HG03097 (cell line): ENCODE data around the gene TWIST1.

Experiments used
- ATAC-seq: cut with Tn5 transposase; IDR thresholded peaks from one replicate; pipeline ENCODE4 v1.9.1; 2021; ENCODE audit not compliant: unreplicated experiment, low FRiP score

The TWIST1 gene

GRCh38 chr7:19097165-19098055, 20.0 kb downstream of the TWIST1 start:
- ATAC-seq = no peak

GRCh38 chr7:19095353-19095860, 22.0 kb downstream of the TWIST1 start:
- no peak for ATAC-seq

DNA sequence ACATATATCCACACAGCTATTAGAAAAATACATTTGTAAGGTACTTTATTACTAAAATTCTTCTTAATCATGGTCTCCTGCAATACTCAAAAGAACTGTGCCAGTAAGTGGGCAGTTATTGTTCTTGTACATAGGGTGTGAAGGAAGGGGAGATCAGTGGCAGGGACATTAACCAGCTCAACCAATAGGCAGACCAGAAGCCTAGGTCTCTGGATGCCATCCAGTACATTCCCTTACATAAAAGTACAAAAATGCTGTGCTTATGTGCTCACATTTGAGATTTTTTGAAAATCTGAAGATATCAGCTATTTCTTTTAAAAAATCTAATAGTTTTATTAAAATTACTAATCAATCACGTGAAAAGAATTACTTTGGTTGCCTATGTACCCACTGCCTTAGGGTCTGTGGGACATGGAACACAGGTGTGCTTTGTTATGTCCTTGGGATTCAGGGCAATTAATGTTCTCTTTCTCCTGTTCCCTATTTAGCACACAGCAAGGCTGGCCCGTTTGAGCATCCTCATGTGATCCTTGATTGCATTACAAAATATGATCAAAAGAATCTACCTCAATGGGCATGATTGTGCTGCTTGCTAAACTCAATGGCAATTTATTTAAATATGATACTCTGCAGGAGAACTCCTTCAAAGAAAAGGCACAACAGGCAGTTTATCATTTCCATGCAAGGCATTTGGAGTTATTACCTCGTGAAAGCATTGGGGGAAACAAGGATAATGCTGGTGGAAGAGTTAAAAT, 22.7 kb downstream of the TWIST1 start:
- no peak for ATAC-seq

DNA sequence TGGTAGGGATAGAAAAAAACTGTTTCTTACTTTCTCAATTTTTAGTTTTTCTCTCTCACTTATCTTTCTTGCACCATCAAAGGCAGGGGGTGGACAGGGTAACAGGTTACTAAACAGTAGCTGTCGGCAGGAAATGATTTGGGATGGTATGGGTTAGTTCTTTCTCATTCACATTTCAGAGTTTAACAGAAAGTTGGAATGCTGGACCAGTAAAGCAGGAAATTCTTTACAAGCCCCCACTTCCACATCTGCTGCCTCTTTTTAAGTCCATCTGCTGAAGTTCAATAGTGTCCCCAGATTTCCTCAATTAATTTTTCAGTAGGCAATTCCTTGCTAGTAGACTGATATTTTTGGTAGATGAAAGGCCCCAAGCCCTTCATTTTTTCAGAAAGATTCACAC, 23.3 kb downstream of the TWIST1 start:
- no peak for ATAC-seq

DNA sequence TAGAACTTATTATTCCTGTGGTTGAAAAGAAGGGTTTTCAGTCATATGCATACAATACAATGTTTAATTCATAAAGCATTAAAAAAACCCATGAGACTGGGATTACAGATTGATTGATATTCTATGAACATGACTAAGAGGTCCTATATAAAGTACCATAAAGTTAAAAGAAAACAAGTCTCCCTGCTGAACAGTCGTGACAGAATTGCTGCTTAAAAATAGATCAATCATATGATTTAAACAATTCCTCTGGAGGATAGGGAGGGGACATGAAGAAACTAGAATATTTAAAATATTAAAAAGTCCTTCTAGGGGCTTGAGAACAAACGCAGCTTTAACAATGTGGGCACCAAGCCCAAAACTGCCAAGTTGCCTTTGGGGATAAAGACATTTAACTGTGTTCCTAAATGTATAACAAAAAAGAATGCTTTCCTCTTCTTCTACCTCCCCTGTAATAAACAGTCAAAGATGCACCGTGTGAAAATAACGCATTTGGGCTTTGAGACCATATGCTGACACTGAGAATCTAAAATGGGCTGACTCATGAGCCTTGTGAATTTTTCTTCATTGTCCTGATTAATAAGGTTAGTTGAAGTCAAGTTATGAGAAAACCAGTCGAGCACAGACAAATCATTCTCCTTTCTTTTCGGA, 25.8 kb downstream of the TWIST1 start:
- no peak for ATAC-seq

DNA sequence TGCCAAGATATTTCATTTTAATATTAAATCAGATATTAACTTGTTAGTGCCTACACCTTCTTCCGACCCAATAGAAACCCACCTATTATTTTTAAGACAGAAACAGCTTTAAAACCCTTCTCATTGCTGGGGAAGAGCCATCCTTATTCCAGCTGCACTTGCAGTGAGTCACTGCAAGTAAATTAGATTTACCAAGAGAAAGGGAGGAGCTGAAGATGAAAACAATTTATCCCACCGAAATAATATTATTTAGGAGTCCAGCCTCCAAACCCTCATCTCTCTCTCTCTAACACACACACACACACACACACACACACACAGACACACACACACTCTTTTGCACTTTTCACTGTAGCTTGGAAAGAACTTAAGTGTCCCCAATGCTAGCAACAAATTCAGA, 26.9 kb downstream of the TWIST1 start:
- ATAC-seq = no peak

DNA sequence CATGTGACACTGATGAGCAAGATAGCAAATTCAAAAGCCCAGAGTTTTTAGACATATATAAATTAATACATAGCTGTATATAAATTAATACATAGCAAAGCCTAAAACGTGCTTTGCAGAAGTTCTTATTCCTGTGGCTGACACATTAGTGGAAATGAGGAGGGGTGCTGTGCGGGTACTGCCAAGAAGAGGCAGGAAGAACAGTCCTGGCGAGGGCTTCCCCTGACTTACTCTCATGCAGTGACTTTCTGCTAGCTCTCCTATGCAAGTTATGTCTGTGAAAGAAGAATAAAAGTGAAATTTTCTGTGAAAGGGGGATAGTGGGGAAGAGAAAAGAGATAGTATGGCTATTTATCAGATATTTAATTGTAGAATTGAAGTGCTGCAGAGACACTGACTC, 27.6 kb downstream of the TWIST1 start:
- no peak for ATAC-seq

DNA sequence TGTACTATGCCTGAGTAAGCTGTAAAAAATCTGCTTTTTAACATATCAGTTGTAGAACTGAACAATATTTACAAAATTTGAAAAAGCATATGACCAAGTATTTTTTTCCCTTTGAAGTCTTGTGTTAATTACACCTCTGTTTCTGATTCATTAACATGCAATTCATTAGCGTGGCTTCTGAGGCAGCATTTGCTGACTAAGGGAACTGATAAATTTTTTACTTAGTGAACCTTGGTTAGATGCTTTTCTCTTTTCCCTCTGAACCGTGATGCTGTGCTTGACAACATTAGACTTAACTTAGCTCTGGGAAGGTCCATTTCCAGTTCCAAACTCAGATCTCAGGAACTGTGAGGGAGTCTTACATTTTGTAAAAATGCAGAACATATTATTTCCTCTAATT, 28.1 kb downstream of the TWIST1 start:
- no peak for ATAC-seq

DNA sequence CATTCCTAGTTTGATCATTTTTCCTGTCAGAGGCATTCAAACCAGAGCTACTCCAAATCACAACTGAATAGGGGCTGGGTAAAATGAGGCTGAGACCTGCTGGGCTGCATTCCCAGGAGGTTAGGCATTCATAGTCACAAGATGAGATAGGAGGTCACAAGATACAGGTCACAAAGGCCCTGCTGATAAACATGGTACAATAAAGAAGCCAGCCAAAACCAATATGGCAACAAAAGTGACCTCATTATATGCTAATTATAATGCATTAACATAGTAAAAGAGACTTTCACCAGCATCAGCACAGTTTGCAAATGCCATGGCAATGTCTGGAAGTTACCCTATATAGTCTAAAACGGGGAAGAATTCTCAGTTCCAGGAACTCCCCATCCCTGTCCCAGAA, 37.3 kb downstream of the TWIST1 start:
- no peak for ATAC-seq

GRCh38 chr7:19079066-19079465, 38.4 kb downstream of the TWIST1 start:
- no peak for ATAC-seq

GRCh38 chr7:19069842-19070241, 47.6 kb downstream of the TWIST1 start:
- no peak for ATAC-seq

GRCh38 chr7:19066170-19066569, 51.3 kb downstream of the TWIST1 start:
- ATAC-seq = no peak
